GM19455 (cell line): ENCODE results near the gene CLDN9.
A peak's percentile ranks its signal among the peaks of the same experiment; 100 is the strongest.

Source experiments
- ATAC-seq: cut with Tn5 transposase; IDR thresholded peaks from one replicate; pipeline ENCODE4 v1.9.1; 2021; ENCODE audit not compliant: unreplicated experiment

The CLDN9 gene

DNA sequence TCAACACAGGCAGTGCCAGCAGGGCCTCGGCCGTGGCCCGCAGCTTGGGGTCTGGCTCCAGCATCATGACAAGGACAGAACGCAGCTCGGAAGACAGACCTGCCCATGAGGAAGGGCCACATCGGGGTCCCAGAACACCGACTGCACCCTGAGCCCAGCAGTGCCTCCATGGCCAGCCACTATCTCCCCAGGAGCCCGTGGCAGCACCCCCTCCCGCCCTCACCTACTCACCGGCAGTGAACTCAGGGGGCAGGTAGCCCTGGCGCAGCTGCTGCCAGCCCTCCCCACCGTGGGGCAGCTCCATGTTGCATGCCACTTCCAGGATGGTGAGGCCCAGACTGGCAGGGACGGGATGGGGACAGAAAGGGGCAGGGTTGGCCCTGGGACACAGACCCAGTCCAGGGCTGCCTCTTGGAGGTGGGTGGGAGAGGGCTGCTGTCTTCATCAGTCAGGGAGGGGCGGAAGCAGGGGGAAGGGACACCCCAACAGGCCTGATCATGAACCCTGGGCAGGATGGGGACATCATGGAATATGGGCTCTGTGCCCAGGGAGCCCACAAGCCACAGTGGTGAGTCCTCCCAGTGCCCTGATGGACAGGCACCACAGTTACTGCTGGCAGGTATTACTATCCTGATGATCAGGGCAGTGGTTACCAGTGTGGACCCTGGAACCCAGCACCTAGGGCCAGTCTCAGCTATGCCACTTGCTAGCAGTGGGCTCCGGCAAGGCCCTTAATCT lies 38.2 kb upstream of the CLDN9 start:
- ATAC-seq = no peak

- ATAC-seq = no peak
These were observed 37.4 kb upstream of the CLDN9 start for GRCh38 chr16:2975161-2975795.

GRCh38 chr16:2976201-2976600 lies 36.5 kb upstream of the CLDN9 start:
- no peak for ATAC-seq

- no peak for ATAC-seq
These were observed 36.0 kb upstream of the CLDN9 start for GRCh38 chr16:2976673-2977072.

GRCh38 chr16:2977440-2977839 lies 35.3 kb upstream of the CLDN9 start:
- ATAC-seq = no peak

DNA sequence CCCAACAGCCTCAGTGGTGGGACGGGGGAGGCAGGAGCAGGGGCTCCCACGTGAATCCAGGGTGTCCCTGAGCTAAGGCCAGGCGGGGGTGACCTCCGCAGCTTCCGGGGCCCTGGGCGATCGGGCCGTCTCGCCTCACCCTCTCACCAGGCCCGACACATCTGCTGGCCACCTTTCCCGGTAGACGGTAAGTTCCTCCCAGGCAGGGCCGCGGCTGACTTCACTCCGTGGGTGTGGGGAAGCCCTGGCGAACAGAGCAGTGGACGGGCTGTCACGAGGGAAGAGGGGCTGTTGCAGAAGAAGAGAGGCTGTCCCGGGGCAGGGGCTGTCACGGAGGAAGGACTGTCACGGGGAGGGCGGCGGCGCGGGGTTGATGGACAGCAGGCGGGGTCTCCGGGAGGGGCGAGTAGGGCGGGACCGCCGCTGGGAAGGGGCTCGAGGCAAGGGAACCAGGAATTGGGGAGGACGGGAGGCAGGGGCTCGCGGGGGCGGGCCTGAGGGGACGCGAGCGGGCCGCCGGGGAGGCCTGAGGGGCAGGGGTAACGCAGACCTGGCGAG lies 33.0 kb upstream of the CLDN9 start:
- ATAC-seq = no peak

DNA sequence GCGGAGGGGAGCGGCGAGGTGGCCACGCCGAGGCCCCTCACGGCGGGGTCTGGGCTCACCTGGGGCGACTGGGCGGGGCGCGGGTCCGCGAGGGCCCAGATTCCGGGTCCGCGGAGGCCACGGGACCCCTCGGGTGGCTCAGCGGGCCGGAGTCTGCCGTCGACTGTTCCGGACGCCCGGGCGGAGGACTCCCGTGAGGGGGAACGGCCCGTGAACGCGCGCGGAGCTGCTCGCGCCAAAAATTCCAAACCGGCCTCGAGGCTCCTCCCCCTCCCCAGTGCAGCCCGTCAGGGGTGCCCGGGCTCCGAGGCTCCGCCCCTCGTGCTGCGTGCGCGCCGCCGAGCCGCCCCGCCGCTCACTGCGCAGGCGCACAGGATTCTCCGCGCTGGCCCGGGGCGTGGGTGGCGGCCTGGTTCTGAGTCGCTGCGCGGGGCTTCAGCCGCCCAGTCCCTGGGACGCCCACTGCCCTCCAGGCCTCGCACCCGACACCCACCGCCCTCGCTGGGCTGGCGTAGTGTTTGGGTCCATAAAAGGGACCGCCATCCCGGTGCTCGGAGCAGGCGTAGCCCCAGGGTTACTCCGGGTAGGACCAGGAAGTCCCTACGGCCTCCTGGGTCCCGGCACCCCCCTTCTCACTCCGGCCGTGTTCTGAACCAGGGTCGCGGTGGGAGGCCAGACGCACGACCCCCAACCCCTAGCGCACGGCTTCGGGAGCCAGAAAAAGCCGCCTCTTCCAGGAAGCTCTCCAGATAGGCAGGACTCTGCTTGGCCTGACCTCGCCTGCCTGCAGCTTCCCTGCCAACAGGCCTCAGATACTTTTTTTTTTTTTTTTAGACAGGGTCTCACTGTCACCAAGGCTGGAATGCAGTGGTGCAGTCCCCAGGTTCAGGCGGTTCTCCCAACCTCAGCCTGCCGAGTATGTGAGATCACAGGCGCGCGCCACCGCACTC lies 32.2 kb upstream of the CLDN9 start, which contains the start of gene PKMYT1:
Gene PKMYT1, minus strand, starts transcription at position 220 of the 950 bp plus-strand sequence. CDS start 789 bp downstream, outside the sequence.
- peak; percentile 74 for ATAC-seq

DNA sequence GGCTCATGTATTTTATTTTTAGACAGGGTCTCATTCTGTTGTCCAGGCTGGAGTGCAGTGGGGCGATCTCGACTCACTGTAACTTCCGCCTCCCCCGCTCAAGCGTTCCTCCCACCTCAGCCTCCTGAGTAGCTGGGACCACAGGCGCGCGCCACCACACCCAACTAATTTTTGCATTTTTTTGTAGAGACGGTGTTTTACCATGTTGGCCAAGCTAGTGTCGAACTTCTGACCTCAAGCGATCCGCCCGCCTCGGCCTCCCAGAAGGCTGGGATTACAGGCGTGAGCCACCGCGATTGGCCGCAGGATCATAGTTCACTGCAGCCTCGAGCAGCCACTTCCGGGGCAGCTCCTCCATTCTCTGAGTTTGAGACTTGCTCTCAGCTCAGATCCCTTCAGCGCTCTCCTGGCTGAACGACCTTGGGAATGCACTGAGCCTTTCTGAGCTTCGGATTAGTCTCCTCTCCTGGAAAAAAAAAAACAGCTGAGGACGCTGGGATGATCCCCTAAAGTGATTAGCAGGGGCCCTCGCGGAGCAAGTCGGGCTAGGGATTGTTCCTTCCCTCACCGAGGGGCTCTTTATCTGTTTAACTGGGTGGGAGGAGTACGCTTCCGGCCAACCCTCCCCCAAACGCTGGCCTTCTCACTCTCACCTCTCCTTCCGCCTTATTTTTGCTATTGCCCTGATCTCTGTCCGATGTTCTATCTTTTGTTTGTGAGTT lies 31.4 kb upstream of the CLDN9 start:
- ATAC-seq = no peak

- no peak for ATAC-seq
These were observed 30.8 kb upstream of the CLDN9 start for GRCh38 chr16:2981899-2982250.

DNA sequence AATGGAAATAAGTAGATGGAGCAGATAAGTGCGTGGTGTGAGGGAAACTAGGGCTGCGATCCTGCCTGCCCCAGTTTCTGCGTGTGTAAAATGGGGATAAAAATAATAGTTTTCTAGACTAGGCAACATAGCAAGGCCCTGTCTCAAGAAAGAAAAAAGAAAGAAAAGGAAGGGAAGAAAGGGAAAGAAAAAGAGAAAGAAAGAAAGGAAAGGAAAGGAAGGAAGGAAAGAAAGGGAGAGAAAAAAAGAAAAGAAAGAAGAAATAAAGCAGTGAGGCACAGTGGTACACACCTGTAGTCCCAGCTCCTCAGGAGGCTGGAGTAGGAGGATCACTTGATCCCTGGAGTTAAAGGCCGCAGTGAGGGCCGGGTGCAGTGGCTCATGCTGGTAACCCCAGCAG lies 30.3 kb upstream of the CLDN9 start:
- ATAC-seq = no peak

- ATAC-seq = no peak
These were observed 29.0 kb upstream of the CLDN9 start for GRCh38 chr16:2983706-2984136.

GRCh38 chr16:2985462-2985861 lies 27.3 kb upstream of the CLDN9 start:
- ATAC-seq = no peak

GRCh38 chr16:2985893-2986355 lies 26.8 kb upstream of the CLDN9 start:
- ATAC-seq = no peak

- no peak for ATAC-seq
These were observed 26.0 kb upstream of the CLDN9 start for GRCh38 chr16:2986623-2987188.

- no peak for ATAC-seq
These were observed 25.4 kb upstream of the CLDN9 start for GRCh38 chr16:2987286-2987685.

GRCh38 chr16:2987833-2988232 lies 24.9 kb upstream of the CLDN9 start:
- no peak for ATAC-seq

GRCh38 chr16:2988590-2989099 lies 24.1 kb upstream of the CLDN9 start:
- ATAC-seq = no peak

GRCh38 chr16:2990891-2991290 lies 21.8 kb upstream of the CLDN9 start:
- ATAC-seq = no peak

DNA sequence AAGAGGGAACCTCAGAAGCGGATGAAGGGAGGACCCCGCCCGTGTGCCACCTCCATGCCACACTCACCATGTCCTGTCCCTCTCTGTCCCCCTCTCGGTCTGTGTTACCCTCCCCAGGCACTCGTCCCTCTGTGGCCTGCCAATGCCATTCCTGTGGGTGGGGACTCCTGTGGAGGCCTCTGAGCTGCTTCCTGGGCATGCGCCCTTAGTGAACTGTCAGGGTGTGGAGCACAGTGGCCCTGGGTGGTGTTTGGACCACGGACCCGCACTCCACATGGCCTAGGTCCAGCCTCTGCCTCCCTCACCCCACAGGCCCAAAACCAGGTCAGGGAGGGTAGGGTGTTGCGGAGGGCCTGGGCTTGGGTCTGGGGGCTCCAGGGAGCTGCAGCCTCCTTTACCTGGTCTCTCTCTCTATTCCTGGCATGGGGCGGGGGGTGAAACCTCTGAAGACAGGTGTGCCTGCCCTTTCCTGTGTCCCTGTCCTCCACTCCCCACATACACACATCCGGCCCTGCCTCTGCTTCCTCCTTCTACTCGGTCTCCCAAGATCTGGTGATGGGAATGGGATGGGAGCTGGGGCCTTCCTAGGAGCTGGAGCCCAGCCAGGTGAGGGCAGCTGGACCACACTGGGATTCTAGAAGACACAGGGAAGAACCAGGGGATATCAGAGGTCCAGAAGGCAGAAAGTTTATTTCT lies 21.0 kb upstream of the CLDN9 start:
- no peak for ATAC-seq
